ENCODE data around the gene SLC41A1. TPM values are rescaled to one million over a fixed set of nuclear protein-coding genes. Genes with fewer than 3 reads are reported as not detected.
"Not testable (repeated sequence)": the region's sequence is repeated elsewhere in the genome, so short reads cannot be mapped to it uniquely, and the experiment has no call there.

Gene SLC41A1
- total RNA-seq, 4 donors from 2014 or later, result 5.1 to 7.0 (median 5.6) TPM

GRCh38 chr1:205826016-205826806 lies 13.2 kb upstream of the SLC41A1 start:
- 73% methylated on average over 8 of the region's 8 CpGs; no CpG with 5 or more reads in 1 of the 2 donors for WGBS, 2 donors (ENCODE audit: low coverage in 1 of 2)
- in situ Hi-C loops (cut with MboI; ENCODE audit: low pct_ligation_motif_present in 1 of 4, low pct_unique_long_range_greater_than_20kb in 1 of 4, low sequenced_read_pairs in 3 of 4) (no loop called here), intact Hi-C loops (cut with DNase I; ENCODE audit: low total_unique reads) (no loop called here)
- Histone ChIP-seq H3K27ac (no peak overlapping the region), H3K9me3 (no peaks in the 10 kb centered on the region), H3K4me1 (no peaks in the 10 kb centered on the region), H3K36me3 (no peaks in the 10 kb centered on the region), H3K27me3 (no peaks in the 10 kb centered on the region), H3K4me3 (no peak overlapping the region)
- no peak for DNase-seq
- TF ChIP-seq POLR2A (IDR thresholded peaks at IDR 0.05) (no peak), POLR2AphosphoS5 (IDR thresholded peaks at IDR 0.05) (no peak), EP300 (IDR thresholded peaks at IDR 0.05; ENCODE audit: low read depth) (no peak)
- TF ChIP-seq, protein P1, sequence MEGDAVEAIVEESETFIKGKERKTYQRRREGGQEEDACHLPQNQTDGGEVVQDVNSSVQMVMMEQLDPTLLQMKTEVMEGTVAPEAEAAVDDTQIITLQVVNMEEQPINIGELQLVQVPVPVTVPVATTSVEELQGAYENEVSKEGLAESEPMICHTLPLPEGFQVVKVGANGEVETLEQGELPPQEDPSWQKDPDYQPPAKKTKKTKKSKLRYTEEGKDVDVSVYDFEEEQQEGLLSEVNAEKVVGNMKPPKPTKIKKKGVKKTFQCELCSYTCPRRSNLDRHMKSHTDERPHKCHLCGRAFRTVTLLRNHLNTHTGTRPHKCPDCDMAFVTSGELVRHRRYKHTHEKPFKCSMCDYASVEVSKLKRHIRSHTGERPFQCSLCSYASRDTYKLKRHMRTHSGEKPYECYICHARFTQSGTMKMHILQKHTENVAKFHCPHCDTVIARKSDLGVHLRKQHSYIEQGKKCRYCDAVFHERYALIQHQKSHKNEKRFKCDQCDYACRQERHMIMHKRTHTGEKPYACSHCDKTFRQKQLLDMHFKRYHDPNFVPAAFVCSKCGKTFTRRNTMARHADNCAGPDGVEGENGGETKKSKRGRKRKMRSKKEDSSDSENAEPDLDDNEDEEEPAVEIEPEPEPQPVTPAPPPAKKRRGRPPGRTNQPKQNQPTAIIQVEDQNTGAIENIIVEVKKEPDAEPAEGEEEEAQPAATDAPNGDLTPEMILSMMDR (IDR thresholded peaks at IDR 0.05), result no peak

DNA sequence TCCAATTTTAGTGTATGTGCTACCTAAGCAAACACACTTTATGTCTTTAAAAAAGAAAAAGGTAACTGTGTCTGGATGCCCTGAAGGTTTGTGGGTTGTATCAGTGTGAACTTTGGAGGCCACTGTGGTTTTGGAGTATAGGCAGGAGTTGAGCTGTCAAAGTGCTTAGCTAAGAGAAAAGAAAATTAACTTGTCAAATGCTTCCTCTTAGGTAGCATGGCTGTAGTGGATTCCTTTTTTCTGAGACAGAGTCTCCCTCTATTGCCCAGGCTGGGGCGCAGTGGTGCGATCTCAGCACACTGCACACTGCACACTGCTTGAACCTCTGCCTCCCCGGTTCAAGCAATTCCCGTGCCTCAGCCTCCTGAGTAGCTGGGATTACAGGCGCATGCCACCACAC lies 11.2 kb upstream of the SLC41A1 start:
- intact Hi-C loops (cut with DNase I; ENCODE audit: low total_unique reads) (no loop called here), in situ Hi-C loops (cut with MboI; ENCODE audit: low pct_ligation_motif_present in 1 of 4, low pct_unique_long_range_greater_than_20kb in 1 of 4, low sequenced_read_pairs in 3 of 4) (no loop called here)
- no peak for TF ChIP-seq POLR2AphosphoS5 (IDR thresholded peaks at IDR 0.05)
- no peak for TF ChIP-seq POLR2A (IDR thresholded peaks at IDR 0.05)
- TF ChIP-seq, protein P1 (IDR thresholded peaks at IDR 0.05), result no peak
- TF ChIP-seq EP300 (IDR thresholded peaks at IDR 0.05; ENCODE audit: low read depth), result no peak
- H3K36me3 ChIP-seq, result no peaks in the 10 kb centered on the region
- no peaks in the 10 kb centered on the region for H3K4me1 ChIP-seq
- H3K27me3 ChIP-seq, result no peaks in the 10 kb centered on the region
- 88% methylated on average over 5 of the region's 5 CpGs; no CpG with 5 or more reads in 1 of the 2 donors for WGBS, 2 donors (ENCODE audit: low coverage in 1 of 2)
- H3K9me3 ChIP-seq, result no peaks in the 10 kb centered on the region
- H3K27ac ChIP-seq, result no peak overlapping the region
- no peak for DNase-seq
- H3K4me3 ChIP-seq, result no peak overlapping the region

DNA sequence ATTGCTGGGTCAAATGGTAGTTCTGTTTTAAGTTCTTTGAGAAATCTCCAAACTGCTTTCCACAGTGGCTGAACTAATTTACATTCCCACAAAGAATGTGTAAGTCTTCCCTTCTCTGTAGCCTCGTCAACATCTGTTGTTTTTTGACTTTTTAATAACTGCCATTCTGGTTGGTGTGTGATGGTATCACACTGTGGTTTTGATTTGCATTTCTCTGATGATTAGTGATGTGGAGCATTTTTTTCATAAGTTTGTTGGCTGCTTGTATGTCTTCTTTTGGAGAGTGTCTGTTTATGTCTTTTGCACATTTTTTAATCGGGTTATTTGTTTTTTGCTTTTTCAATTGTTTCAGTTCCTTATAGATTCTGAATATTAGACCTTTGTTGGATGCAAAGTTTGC lies 10.3 kb upstream of the SLC41A1 start:
- H3K4me3 ChIP-seq; in situ Hi-C loops (cut with MboI; ENCODE audit: low pct_ligation_motif_present in 1 of 4, low pct_unique_long_range_greater_than_20kb in 1 of 4, low sequenced_read_pairs in 3 of 4): not testable (repeated sequence)

GRCh38 chr1:205822397-205822796 lies 9.4 kb upstream of the SLC41A1 start:
- DNase-seq, result no peak
- no peaks in the 10 kb centered on the region for H3K4me1 ChIP-seq
- H3K27ac ChIP-seq, result no peak overlapping the region
- H3K4me3 ChIP-seq, result no peak overlapping the region
- no peaks in the 10 kb centered on the region for H3K9me3 ChIP-seq
- TF ChIP-seq, protein P1 (IDR thresholded peaks at IDR 0.05), result no peak
- no peak for TF ChIP-seq POLR2A (IDR thresholded peaks at IDR 0.05)
- TF ChIP-seq POLR2AphosphoS5 (IDR thresholded peaks at IDR 0.05), result no peak
- no peak for TF ChIP-seq EP300 (IDR thresholded peaks at IDR 0.05; ENCODE audit: low read depth)
- in situ Hi-C loops (cut with MboI; ENCODE audit: low pct_ligation_motif_present in 1 of 4, low pct_unique_long_range_greater_than_20kb in 1 of 4, low sequenced_read_pairs in 3 of 4), result no loop called here
- H3K27me3 ChIP-seq, result no peaks in the 10 kb centered on the region
- no peaks in the 10 kb centered on the region for H3K36me3 ChIP-seq
- intact Hi-C loops (cut with DNase I; ENCODE audit: low total_unique reads), result no loop called here
- 78 to 100% methylated on average over 2 of the region's 2 CpGs for WGBS, 2 donors (ENCODE audit: low coverage in 1 of 2)

More for the DNA sequence above, 10.3 kb upstream of the SLC41A1 start:
- 70 to 86% methylated on average over 2 of the region's 2 CpGs for WGBS, 2 donors (ENCODE audit: low coverage in 1 of 2)
- intact Hi-C loops (cut with DNase I; ENCODE audit: low total_unique reads); H3K9me3 ChIP-seq; H3K27me3 ChIP-seq; DNase-seq; H3K36me3 ChIP-seq; H3K4me1 ChIP-seq; H3K27ac ChIP-seq: not testable (repeated sequence)
